Testis (tissue), 3 donors: ENCODE measurements around the gene KCTD14. TPM values are rescaled to one million over a fixed set of nuclear protein-coding genes. Genes with fewer than 3 reads are reported as not detected.
A peak's percentile ranks its signal among the peaks of the same experiment; 100 is the strongest.

Source experiments
- DNase-seq: peaks from one replicate; pipeline ENCODE4 v3.0.0-alpha.2; 2019
- H3K27ac ChIP-seq, 2 donors: fragments of 200-600 bp; sonication (generic); one replicate each; pipeline ENCODE4 v1.5.1; 2019
- H3K27me3 ChIP-seq: fragments of 200-600 bp; sonication (generic); one replicate; pipeline ENCODE4 v1.5.1; 2019
- H3K36me3 ChIP-seq: fragments of 200-600 bp; sonication (generic); one replicate; pipeline ENCODE4 v1.5.1; 2017; ENCODE audit warnings: low read depth; ENCODE audit errors: missing control alignments
- H3K4me1 ChIP-seq: fragments of 200-600 bp; sonication (generic); one replicate; pipeline ENCODE4 v1.5.1; 2019
- H3K4me3 ChIP-seq, 2 donors: fragments of 200-600 bp; sonication (generic); one replicate each; pipeline ENCODE4 v1.5.1; 2017 to 2019
- H3K9me3 ChIP-seq: fragments of 200-600 bp; sonication (generic); one replicate; pipeline ENCODE4 v1.5.1; 2017
- CTCF ChIP-seq, 3 experiments: fragments of 450-650 bp in 2 of 3; fragments of 200-600 bp in 1 of 3; sonication (generic) in 1 of 3; IDR thresholded peaks; one replicate each; pipeline ENCODE4 v1.5.1; 2016 to 2019; ENCODE audit warnings: antibody characterized with exemption in 3 of 3, mild to moderate bottlenecking in 2 of 3, moderate library complexity in 1 of 3
- POLR2A ChIP-seq: fragments of 450-650 bp; IDR thresholded peaks from one replicate; pipeline ENCODE4 v1.6.1; 2017; ENCODE audit warnings: antibody characterized with exemption, mild to moderate bottlenecking, moderate library complexity
- WGBS, 2 donors: methylation state at CpG; one replicate each; pipeline ENCODE4 v1.1.5; 2018; 5-methylcytosine and 5-hydroxymethylcytosine counted together
- intact Hi-C: fragments of 100-400 bp; cut with DNase I; formaldehyde crosslinking; loops from one replicate; pipeline ENCODE4 v1.15.1; 2023; ENCODE audit warnings: low total_unique reads
- polyA plus RNA-seq: library from polyadenylated mRNA; stranded (reverse); fragments of 350-450 nt; fragmentation: Illumina TruSeq; extraction: RNeasy Lipid Tissue Mini Kit (QIAGEN cat#74804); gene quantifications from one replicate; pipeline ENCODE4 v1.2.3, GENCODE V29; 2014; ENCODE audit warnings: low read depth, low replicate concordance; ENCODE audit not compliant: insufficient read depth
- total RNA-seq, 2 donors: library from RNA; depleted of rRNA; stranded (reverse); fragments of >200 nt; gene quantifications; one replicate each; pipeline ENCODE4 v1.2.3, GENCODE V29; 2016

KCTD14 gene
- total and polyA plus RNA-seq, 3 donors from 2014 or later, result 0.71 to 3.8 (median 1.4) TPM

- WGBS, 2 donors, result 78 to 85% methylated on average over 2 of the region's 2 CpGs
- no peak for DNase-seq
- H3K27me3 ChIP-seq, result no peaks in the 10 kb centered on the region
- no peak overlapping the region for H3K4me3 ChIP-seq
- intact Hi-C loops, result no loop called here
- no peak overlapping the region for H3K27ac ChIP-seq
- no peaks in the 10 kb centered on the region for H3K4me1 ChIP-seq
- TF ChIP-seq POLR2A (no peak), CTCF (IDR thresholded peaks at IDR 0.05) (no peak)
- no peaks in the 10 kb centered on the region for H3K9me3 ChIP-seq
- no peaks in the 10 kb centered on the region for H3K36me3 ChIP-seq
These were observed 11.8 kb downstream of the KCTD14 start for GRCh38 chr11:78011301-78011700.

GRCh38 chr11:78010755-78011154, 12.3 kb downstream of the KCTD14 start:
- Histone ChIP-seq H3K27me3 (no peaks in the 10 kb centered on the region), H3K36me3 (no peaks in the 10 kb centered on the region), H3K4me1 (no peaks in the 10 kb centered on the region), H3K27ac (no peak overlapping the region), H3K4me3 (no peak overlapping the region), H3K9me3 (no peaks in the 10 kb centered on the region)
- intact Hi-C loops, result no loop called here
- 94 to 95% methylated on average over 6 of the region's 6 CpGs for WGBS, 2 donors
- TF ChIP-seq CTCF (IDR thresholded peaks at IDR 0.05) (no peak), POLR2A (no peak)
- no peak for DNase-seq

- Histone ChIP-seq H3K27ac (no peak overlapping the region), H3K9me3 (no peaks in the 10 kb centered on the region), H3K4me3 (no peak overlapping the region), H3K36me3 (no peaks in the 10 kb centered on the region), H3K4me1 (no peaks in the 10 kb centered on the region), H3K27me3 (no peaks in the 10 kb centered on the region)
- no peak for DNase-seq
- 97 to 100% methylated on average over 1 of the region's 1 CpG for WGBS, 2 donors
- intact Hi-C loops, result no loop called here
- TF ChIP-seq CTCF (IDR thresholded peaks at IDR 0.05) (no peak), POLR2A (no peak)
These were observed 12.8 kb downstream of the KCTD14 start for GRCh38 chr11:78010304-78010703.

- no peaks in the 10 kb centered on the region for H3K27me3 ChIP-seq
- H3K4me1 ChIP-seq, result no peaks in the 10 kb centered on the region
- H3K4me3 ChIP-seq, result no peak overlapping the region
- no peak for DNase-seq
- intact Hi-C loops, result no loop called here
- no peaks in the 10 kb centered on the region for H3K36me3 ChIP-seq
- no peak overlapping the region for H3K27ac ChIP-seq
- TF ChIP-seq CTCF (IDR thresholded peaks at IDR 0.05), result no peak
- no peak for TF ChIP-seq POLR2A
- no peaks in the 10 kb centered on the region for H3K9me3 ChIP-seq
- WGBS, 2 donors, result 87 to 95% methylated on average over 2 of the region's 2 CpGs
These were observed 14.0 kb downstream of the KCTD14 start for GRCh38 chr11:78009062-78009461.

GRCh38 chr11:78000193-78000592, 22.9 kb downstream of the KCTD14 start:
- DNase-seq, result peak; percentile 49
- no peaks in the 10 kb centered on the region for H3K9me3 ChIP-seq
- H3K4me1 ChIP-seq, result peaks cover 3% of the 10 kb centered on the region
- WGBS, 2 donors, result 8% methylated on average over 1 of the region's 1 CpG; no CpG with 5 or more reads in 1 of the 2 donors
- TF ChIP-seq CTCF (IDR thresholded peaks at IDR 0.05), result peak; percentile 24 to 54 (median 27)
- TF ChIP-seq POLR2A, result no peak
- no peak overlapping the region for H3K27ac ChIP-seq
- H3K27me3 ChIP-seq, result no peaks in the 10 kb centered on the region
- no peaks in the 10 kb centered on the region for H3K36me3 ChIP-seq
- intact Hi-C loops, result no loop called here
- no peak overlapping the region for H3K4me3 ChIP-seq
